ENCODE measurements around the gene IFI44. TPM values are rescaled to one million over a fixed set of nuclear protein-coding genes. Genes with fewer than 3 reads are reported as not detected.

The IFI44 gene
- total RNA-seq, 3 donors from 2014 or later, result 4.4 to 16.6 (median 7.2) TPM

GRCh38 chr1:78699813-78700212 lies 50.2 kb downstream of the IFI44 start:
- Mint-ChIP-seq H3K4me1 (ENCODE audit: low read depth) (no peaks in the 10 kb centered on the region), H3K9me3 (peaks cover 20% of the 10 kb centered on the region), H3K27me3 (ENCODE audit: low read depth) (peaks cover 17% of the 10 kb centered on the region), H3K4me3 (no peak overlapping the region), H3K36me3 (ENCODE audit: insufficient read depth) (no peaks in the 10 kb centered on the region)
- no peak for DNase-seq
- no peak for ATAC-seq

GRCh38 chr1:78702426-78702825 lies 52.8 kb downstream of the IFI44 start:
- Mint-ChIP-seq H3K4me3 (no peak overlapping the region), H3K4me1 (ENCODE audit: low read depth) (no peaks in the 10 kb centered on the region), H3K36me3 (ENCODE audit: insufficient read depth) (no peaks in the 10 kb centered on the region), H3K27me3 (ENCODE audit: low read depth) (peaks cover 23% of the 10 kb centered on the region), H3K9me3 (peaks cover 20% of the 10 kb centered on the region)
- DNase-seq (no peak), ATAC-seq (no peak)

GRCh38 chr1:78703806-78704205 lies 54.2 kb downstream of the IFI44 start:
- no peak for ATAC-seq
- H3K9me3 Mint-ChIP-seq, result peaks cover 20% of the 10 kb centered on the region
- DNase-seq, result no peak

GRCh38 chr1:78712467-78713051 lies 62.9 kb downstream of the IFI44 start:
- Mint-ChIP-seq H3K36me3 (ENCODE audit: insufficient read depth) (no peaks in the 10 kb centered on the region), H3K4me3 (no peak overlapping the region), H3K9me3 (no peaks in the 10 kb centered on the region), H3K4me1 (ENCODE audit: low read depth) (no peaks in the 10 kb centered on the region), H3K27me3 (ENCODE audit: low read depth) (peaks cover 3% of the 10 kb centered on the region)
- ATAC-seq (no peak), DNase-seq (no peak)

More at GRCh38 chr1:78703806-78704205, 54.2 kb downstream of the IFI44 start:
- Mint-ChIP-seq H3K4me3 (no peak overlapping the region), H3K4me1 (ENCODE audit: low read depth) (no peaks in the 10 kb centered on the region), H3K27me3 (ENCODE audit: low read depth) (peaks cover 23% of the 10 kb centered on the region), H3K36me3 (ENCODE audit: insufficient read depth) (no peaks in the 10 kb centered on the region)

GRCh38 chr1:78713297-78713696 lies 63.7 kb downstream of the IFI44 start:
- Mint-ChIP-seq H3K4me1 (ENCODE audit: low read depth) (no peaks in the 10 kb centered on the region), H3K27me3 (ENCODE audit: low read depth) (peaks cover 2% of the 10 kb centered on the region), H3K36me3 (ENCODE audit: insufficient read depth) (no peaks in the 10 kb centered on the region), H3K4me3 (no peak overlapping the region), H3K9me3 (no peaks in the 10 kb centered on the region)
- ATAC-seq (no peak), DNase-seq (no peak)

Other genes with a start within 250 kb of the IFI44 start
- gene PTGFR, start 158.9 kb upstream of the IFI44 start, total RNA-seq, result not detected
- 1 to 10 TPM; 2.2 to 7.5 (median 2.7) TPM for gene IFI44L, start 29.4 kb upstream of the IFI44 start, total RNA-seq

Data from activated T-cell treated with anti-CD3 and anti-CD28 coated beads, Interleukin-2, amount 50 U/mL, for 4 hours (primary cell).